SK-N-SH treated with all-trans-retinoic acid at 6 μM for 48 hours (cell line): ENCODE data around the gene NTPCR.

Source experiments
- ATAC-seq: fragments of 200-7000 bp; cut with Tn5 transposase; 3 replicates; pipeline ENCODE4 v1.9.1; 2020; ENCODE audit warnings: mild to moderate bottlenecking, moderate library complexity
- ARNTL ChIP-seq: fragments of 450-650 bp; formaldehyde crosslinking; IDR thresholded peaks from 2 replicates; pipeline ENCODE4 v1.5.0; 2020; ENCODE audit warnings: low read depth, mild to moderate bottlenecking, moderate library complexity, borderline replicate concordance
- CSDC2 ChIP-seq: fragments of 250-450 bp; sonication (Bioruptor Pico); IDR thresholded peaks from 2 replicates; pipeline ENCODE4 v1.5.0; 2020; ENCODE audit warnings: mild to moderate bottlenecking, moderate library complexity
- ESRRG ChIP-seq: fragments of 250-450 bp; sonication (Bioruptor Pico); IDR thresholded peaks from 2 replicates; pipeline ENCODE4 v1.6.1; 2021; ENCODE audit warnings: mild to moderate bottlenecking
- GLIS3 ChIP-seq: fragments of 250-450 bp; sonication (Bioruptor Pico); IDR thresholded peaks from 2 replicates; pipeline ENCODE4 v1.5.0; 2020; ENCODE audit warnings: mild to moderate bottlenecking, moderate library complexity
- PPARA ChIP-seq: fragments of 250-450 bp; sonication (Bioruptor Pico); IDR thresholded peaks from 2 replicates; pipeline ENCODE4 v1.5.0; 2020; ENCODE audit warnings: mild to moderate bottlenecking, borderline replicate concordance
- RARB ChIP-seq: fragments of 250-450 bp; sonication (Bioruptor Pico); IDR thresholded peaks from 2 replicates; pipeline ENCODE4 v1.8.0; 2021; ENCODE audit warnings: mild to moderate bottlenecking, moderate library complexity
- SNAI2 ChIP-seq: fragments of 250-450 bp; sonication (Bioruptor Pico); IDR thresholded peaks from 2 replicates; pipeline ENCODE4 v1.5.0; 2020; ENCODE audit warnings: mild to moderate bottlenecking, moderate library complexity
- TCF4 ChIP-seq: fragments of 250-450 bp; sonication (Bioruptor Pico); IDR thresholded peaks from 2 replicates; pipeline ENCODE4 v1.8.0; 2021; ENCODE audit warnings: mild to moderate bottlenecking, moderate library complexity, borderline replicate concordance
- TOX ChIP-seq: fragments of 250-450 bp; sonication (Bioruptor Pico); IDR thresholded peaks from 2 replicates; pipeline ENCODE4 v1.8.0; 2021; ENCODE audit warnings: mild to moderate bottlenecking, moderate library complexity, borderline replicate concordance
- ZFP3 ChIP-seq: fragments of 250-450 bp; sonication (Bioruptor Pico); IDR thresholded peaks from 2 replicates; pipeline ENCODE4 v1.5.0; 2020; ENCODE audit warnings: mild to moderate bottlenecking, moderate library complexity
- ZFP30 ChIP-seq: fragments of 450-650 bp; formaldehyde crosslinking; IDR thresholded peaks from 2 replicates; pipeline ENCODE4 v1.5.0; 2022; ENCODE audit warnings: mild to moderate bottlenecking, moderate library complexity
- ZNF70 ChIP-seq: fragments of 450-650 bp; formaldehyde crosslinking; IDR thresholded peaks from 2 replicates; pipeline ENCODE4 v1.5.0; 2020; ENCODE audit warnings: mild to moderate bottlenecking, moderate library complexity
- TF ChIP-seq, protein P1 (sequence below): fragments of 250-450 bp; sonication (Bioruptor Pico); IDR thresholded peaks from 2 replicates; pipeline ENCODE4 v1.8.0; 2020; ENCODE audit warnings: mild to moderate bottlenecking, moderate library complexity, borderline replicate concordance
- TF ChIP-seq, protein P2 (sequence below): fragments of 250-450 bp; sonication (Bioruptor Pico); IDR thresholded peaks from 2 replicates; pipeline ENCODE4 v1.8.0; 2021; ENCODE audit warnings: low read depth, mild to moderate bottlenecking, moderate library complexity, borderline replicate concordance
- TF ChIP-seq, protein P3 (sequence below): fragments of 250-450 bp; sonication (Bioruptor Pico); IDR thresholded peaks from 2 replicates; pipeline ENCODE4 v1.5.0; 2020; ENCODE audit warnings: mild to moderate bottlenecking, moderate library complexity

Gene NTPCR

DNA sequence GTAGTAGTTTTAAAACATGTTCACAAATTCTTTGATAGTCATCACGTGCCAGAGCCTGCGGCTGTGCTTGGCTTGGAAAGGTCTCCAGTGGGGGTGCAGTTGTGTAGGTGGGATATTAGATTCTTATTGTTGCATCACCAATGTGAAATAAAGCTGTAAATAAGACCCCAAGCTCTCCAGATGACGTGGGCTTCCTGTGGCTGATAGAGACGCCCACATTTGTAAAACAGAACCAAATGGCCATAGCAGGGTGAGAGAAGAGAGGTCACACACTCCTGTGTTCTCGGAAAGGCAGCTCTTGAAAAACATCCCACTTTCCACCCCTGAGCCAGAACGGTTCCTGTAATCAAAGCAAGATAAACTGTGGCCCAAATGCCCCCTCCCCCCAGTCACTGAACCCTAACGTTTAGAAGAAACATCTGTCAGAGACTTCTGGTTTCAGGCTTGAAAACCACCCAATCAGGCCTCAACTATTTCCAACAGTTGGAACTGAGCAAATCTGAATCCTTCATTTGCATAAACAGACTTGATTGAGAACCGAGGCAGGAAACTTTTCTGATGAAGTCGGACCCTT, 6.6 kb upstream of the NTPCR start (continued):
- TF ChIP-seq TCF4 (CRISPR knock-in tag) (no peak), RARB (no peak), TOX (CRISPR knock-in tag) (no peak), ESRRG (CRISPR knock-in tag) (no peak)
- TF ChIP-seq, protein P1, sequence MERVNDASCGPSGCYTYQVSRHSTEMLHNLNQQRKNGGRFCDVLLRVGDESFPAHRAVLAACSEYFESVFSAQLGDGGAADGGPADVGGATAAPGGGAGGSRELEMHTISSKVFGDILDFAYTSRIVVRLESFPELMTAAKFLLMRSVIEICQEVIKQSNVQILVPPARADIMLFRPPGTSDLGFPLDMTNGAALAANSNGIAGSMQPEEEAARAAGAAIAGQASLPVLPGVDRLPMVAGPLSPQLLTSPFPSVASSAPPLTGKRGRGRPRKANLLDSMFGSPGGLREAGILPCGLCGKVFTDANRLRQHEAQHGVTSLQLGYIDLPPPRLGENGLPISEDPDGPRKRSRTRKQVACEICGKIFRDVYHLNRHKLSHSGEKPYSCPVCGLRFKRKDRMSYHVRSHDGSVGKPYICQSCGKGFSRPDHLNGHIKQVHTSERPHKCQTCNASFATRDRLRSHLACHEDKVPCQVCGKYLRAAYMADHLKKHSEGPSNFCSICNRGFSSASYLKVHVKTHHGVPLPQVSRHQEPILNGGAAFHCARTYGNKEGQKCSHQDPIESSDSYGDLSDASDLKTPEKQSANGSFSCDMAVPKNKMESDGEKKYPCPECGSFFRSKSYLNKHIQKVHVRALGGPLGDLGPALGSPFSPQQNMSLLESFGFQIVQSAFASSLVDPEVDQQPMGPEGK (CRISPR knock-in tag) = no peak

DNA sequence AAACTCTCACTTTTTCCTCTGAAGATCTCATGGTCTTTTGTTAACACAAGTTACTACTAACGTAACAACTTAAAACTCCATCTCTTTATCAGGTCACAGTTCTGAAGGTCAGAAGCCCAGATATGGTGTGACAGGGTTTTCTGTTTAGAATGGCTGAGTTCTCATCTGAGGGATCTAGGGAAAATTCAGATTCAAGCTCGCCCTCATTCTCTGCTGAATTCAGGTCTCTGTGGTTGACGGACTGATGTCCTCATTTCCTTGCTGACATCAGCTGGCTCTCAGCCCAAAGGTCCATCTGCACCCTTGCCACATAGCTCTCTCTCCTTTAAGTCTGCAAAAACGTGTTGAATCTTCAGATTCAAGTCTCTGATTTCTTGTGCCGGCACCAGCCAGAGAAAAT, 6.1 kb upstream of the NTPCR start:
- ATAC-seq = no peak

DNA sequence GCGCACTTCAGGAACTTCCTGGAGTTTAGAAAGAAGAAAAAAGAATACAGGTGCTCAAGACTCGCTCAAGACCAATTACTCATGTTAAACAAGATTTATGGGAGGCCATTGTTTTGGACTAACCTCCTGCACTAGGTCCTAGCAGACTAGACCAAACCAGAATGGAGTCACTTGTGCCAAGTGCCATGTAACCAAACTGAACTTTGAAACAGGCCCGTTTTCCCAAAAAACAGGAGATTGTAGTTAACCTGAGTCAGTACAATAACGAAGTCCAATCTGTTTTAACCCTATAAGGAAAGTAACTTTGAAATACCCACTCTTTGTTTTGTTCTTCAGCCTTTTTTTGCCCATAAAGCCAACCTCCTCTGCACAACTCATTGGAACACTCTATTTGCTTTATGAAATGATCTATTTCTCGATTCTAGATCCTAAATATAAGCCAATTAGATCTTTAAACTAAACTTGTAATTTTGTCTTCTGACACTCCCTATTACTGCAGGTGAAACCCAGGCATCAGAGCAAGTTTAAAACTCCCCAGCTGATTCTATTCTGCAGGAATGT, 695 bp upstream of the NTPCR start:
- TF ChIP-seq TOX (CRISPR knock-in tag) = 0 out of 2 replicates have a peak, but pooled peaks have one; percentile 23
- no peak for TF ChIP-seq PPARA
- TF ChIP-seq, protein P2, sequence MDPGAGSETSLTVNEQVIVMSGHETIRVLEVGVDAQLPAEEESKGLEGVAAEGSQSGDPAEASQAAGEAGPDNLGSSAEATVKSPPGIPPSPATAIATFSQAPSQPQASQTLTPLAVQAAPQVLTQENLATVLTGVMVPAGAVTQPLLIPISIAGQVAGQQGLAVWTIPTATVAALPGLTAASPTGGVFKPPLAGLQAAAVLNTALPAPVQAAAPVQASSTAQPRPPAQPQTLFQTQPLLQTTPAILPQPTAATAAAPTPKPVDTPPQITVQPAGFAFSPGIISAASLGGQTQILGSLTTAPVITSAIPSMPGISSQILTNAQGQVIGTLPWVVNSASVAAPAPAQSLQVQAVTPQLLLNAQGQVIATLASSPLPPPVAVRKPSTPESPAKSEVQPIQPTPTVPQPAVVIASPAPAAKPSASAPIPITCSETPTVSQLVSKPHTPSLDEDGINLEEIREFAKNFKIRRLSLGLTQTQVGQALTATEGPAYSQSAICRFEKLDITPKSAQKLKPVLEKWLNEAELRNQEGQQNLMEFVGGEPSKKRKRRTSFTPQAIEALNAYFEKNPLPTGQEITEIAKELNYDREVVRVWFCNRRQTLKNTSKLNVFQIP (CRISPR knock-in tag) = no peak
- TF ChIP-seq, protein P1 (CRISPR knock-in tag) = no peak
- TF ChIP-seq, protein P3, sequence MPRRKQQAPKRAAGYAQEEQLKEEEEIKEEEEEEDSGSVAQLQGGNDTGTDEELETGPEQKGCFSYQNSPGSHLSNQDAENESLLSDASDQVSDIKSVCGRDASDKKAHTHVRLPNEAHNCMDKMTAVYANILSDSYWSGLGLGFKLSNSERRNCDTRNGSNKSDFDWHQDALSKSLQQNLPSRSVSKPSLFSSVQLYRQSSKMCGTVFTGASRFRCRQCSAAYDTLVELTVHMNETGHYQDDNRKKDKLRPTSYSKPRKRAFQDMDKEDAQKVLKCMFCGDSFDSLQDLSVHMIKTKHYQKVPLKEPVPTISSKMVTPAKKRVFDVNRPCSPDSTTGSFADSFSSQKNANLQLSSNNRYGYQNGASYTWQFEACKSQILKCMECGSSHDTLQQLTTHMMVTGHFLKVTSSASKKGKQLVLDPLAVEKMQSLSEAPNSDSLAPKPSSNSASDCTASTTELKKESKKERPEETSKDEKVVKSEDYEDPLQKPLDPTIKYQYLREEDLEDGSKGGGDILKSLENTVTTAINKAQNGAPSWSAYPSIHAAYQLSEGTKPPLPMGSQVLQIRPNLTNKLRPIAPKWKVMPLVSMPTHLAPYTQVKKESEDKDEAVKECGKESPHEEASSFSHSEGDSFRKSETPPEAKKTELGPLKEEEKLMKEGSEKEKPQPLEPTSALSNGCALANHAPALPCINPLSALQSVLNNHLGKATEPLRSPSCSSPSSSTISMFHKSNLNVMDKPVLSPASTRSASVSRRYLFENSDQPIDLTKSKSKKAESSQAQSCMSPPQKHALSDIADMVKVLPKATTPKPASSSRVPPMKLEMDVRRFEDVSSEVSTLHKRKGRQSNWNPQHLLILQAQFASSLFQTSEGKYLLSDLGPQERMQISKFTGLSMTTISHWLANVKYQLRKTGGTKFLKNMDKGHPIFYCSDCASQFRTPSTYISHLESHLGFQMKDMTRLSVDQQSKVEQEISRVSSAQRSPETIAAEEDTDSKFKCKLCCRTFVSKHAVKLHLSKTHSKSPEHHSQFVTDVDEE (CRISPR knock-in tag) = no peak
- TF ChIP-seq GLIS3 (CRISPR knock-in tag) = no peak
- TF ChIP-seq RARB = no peak
- no peak for ATAC-seq

More for the DNA sequence above, 6.1 kb upstream of the NTPCR start:
- TF ChIP-seq, protein P2 (CRISPR knock-in tag) = no peak
- TF ChIP-seq, protein P3 (CRISPR knock-in tag) = no peak
- TF ChIP-seq ZFP3 (CRISPR knock-in tag) (no peak), SNAI2 (CRISPR knock-in tag) (no peak), ESRRG (CRISPR knock-in tag) (no peak)

DNA sequence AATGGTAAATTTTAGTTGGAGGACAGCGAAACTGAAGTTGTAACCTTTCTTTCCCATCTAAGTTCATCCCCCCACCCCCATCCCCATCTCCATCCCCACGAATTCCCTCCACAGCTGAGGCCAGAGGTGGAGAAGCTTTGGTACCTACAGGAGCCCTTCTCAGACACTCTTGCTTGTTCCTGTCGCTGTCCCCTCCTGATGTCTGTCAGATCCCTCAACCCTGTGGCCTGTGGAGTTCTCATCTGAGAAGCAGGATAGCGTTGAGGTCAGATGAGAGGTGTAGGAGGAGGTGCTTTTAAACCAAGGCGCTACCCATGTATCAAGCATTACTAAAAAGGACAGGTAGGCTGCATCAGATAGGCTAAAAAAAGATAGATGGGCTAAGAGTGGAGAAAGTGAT, 769 bp downstream of the NTPCR start:
- peak; percentile 61 for ATAC-seq
- TF ChIP-seq ZFP30 (CRISPR knock-in tag) = no peak
- no peak for TF ChIP-seq ARNTL
- no peak for TF ChIP-seq ZFP3 (CRISPR knock-in tag)
- TF ChIP-seq CSDC2 (CRISPR knock-in tag) = no peak
- no peak for TF ChIP-seq PPARA
- no peak for TF ChIP-seq ZNF70 (CRISPR knock-in tag)
